Esophagus squamous epithelium (tissue), 4 donors: ENCODE data around the gene TAF12.

Experiments
- CTCF ChIP-seq, 6 experiments: fragments of 450-650 bp in 4 of 6; fragments of 200-600 bp in 2 of 6; sonication (generic) in 2 of 6; IDR thresholded peaks; one replicate each; pipeline ENCODE4 v1.5.1; 2016 to 2019; ENCODE audit warnings: antibody characterized with exemption in 6 of 6, mild to moderate bottlenecking in 4 of 6, moderate library complexity in 4 of 6
- POLR2A ChIP-seq, 4 donors: fragments of 450-650 bp; IDR thresholded peaks; one replicate each; pipeline ENCODE4 v1.6.1; 2017; ENCODE audit warnings: antibody characterized with exemption in 4 of 4, mild to moderate bottlenecking in 4 of 4, moderate library complexity in 3 of 4

GRCh38 chr1:28663871-28664470 is 21.1 kb upstream of the TAF12 start:
- TF ChIP-seq CTCF (IDR thresholded peaks at IDR 0.05) (no peak), POLR2A (IDR thresholded peaks at IDR 0.05) (no peak)
